GM21737 (cell line): ENCODE results near the gene COL20A1.

ENCODE experiments used
- ATAC-seq: cut with Tn5 transposase; IDR thresholded peaks from one replicate; pipeline ENCODE4 v1.9.1; 2021; ENCODE audit warnings: mild to moderate bottlenecking, moderate library complexity; ENCODE audit not compliant: unreplicated experiment

The COL20A1 gene

GRCh38 chr20:63307538-63308217, 14.7 kb downstream of the COL20A1 start:
- ATAC-seq = no peak

GRCh38 chr20:63308218-63308911, 15.4 kb downstream of the COL20A1 start:
- no peak for ATAC-seq

GRCh38 chr20:63309261-63310071, 16.5 kb downstream of the COL20A1 start:
- ATAC-seq = no peak

- no peak for ATAC-seq
Measured at GRCh38 chr20:63310265-63310991, 17.4 kb downstream of the COL20A1 start.

GRCh38 chr20:63311186-63311832, 18.3 kb downstream of the COL20A1 start:
- ATAC-seq = no peak

- no peak for ATAC-seq
Measured at GRCh38 chr20:63311833-63312243, 18.9 kb downstream of the COL20A1 start.

GRCh38 chr20:63312273-63312672, 19.3 kb downstream of the COL20A1 start:
- ATAC-seq = no peak

GRCh38 chr20:63312690-63313348, 19.8 kb downstream of the COL20A1 start:
- no peak for ATAC-seq

GRCh38 chr20:63313349-63314014, 20.5 kb downstream of the COL20A1 start:
- no peak for ATAC-seq

GRCh38 chr20:63314015-63314471, 21.1 kb downstream of the COL20A1 start:
- no peak for ATAC-seq

GRCh38 chr20:63314566-63315239, 21.7 kb downstream of the COL20A1 start:
- ATAC-seq = no peak

GRCh38 chr20:63315240-63315689, 22.3 kb downstream of the COL20A1 start:
- no peak for ATAC-seq

GRCh38 chr20:63315731-63316491, 22.9 kb downstream of the COL20A1 start:
- ATAC-seq = no peak

GRCh38 chr20:63316502-63316921, 23.5 kb downstream of the COL20A1 start:
- no peak for ATAC-seq

GRCh38 chr20:63317061-63317460, 24.1 kb downstream of the COL20A1 start:
- no peak for ATAC-seq

- ATAC-seq = no peak
Measured at GRCh38 chr20:63317601-63318291, 24.8 kb downstream of the COL20A1 start.

- no peak for ATAC-seq
Measured at GRCh38 chr20:63318391-63319163, 25.6 kb downstream of the COL20A1 start.
